Upper lobe of right lung (tissue), 1 donor: Measurements from ENCODE around the gene LYPD4. TPM values are rescaled to one million over a fixed set of nuclear protein-coding genes. Genes with fewer than 3 reads are reported as not detected.
A peak's percentile ranks its signal among the peaks of the same experiment; 100 is the strongest.

ENCODE experiments used
- ATAC-seq: fragments of 200-7000 bp; cut with Tn5 transposase; one replicate; pipeline ENCODE4 v1.9.1; 2020; ENCODE audit warnings: mild to moderate bottlenecking, moderate library complexity
- DNase-seq: peaks from one replicate; pipeline ENCODE4 v3.0.0-alpha.2; 2020
- H3K27ac ChIP-seq: fragments of 200-600 bp; one replicate; pipeline ENCODE4 v1.8.0; 2022
- H3K27me3 ChIP-seq: fragments of 200-600 bp; one replicate; pipeline ENCODE4 v1.8.0; 2022; ENCODE audit warnings: mild to moderate bottlenecking
- H3K36me3 ChIP-seq: fragments of 200-600 bp; one replicate; pipeline ENCODE4 v1.8.0; 2022
- H3K4me1 ChIP-seq: fragments of 200-600 bp; one replicate; pipeline ENCODE4 v1.8.0; 2022
- H3K4me3 ChIP-seq: fragments of 200-600 bp; one replicate; pipeline ENCODE4 v1.8.0; 2022; ENCODE audit warnings: mild to moderate bottlenecking
- H3K9me3 ChIP-seq: fragments of 200-600 bp; one replicate; pipeline ENCODE4 v1.8.0; 2022
- intact Hi-C: fragments of 100-400 bp; cut with DNase I; formaldehyde crosslinking; loops from one replicate; pipeline ENCODE4 v1.11.0; 2022
- total RNA-seq: library from RNA; stranded (reverse); fragmentation: NEBNext Ultra II Directional; extraction: Animal tissue kit (Norgen Biotek cat#: 25700); gene quantifications from one replicate; pipeline ENCODE4 v1.2.1, GENCODE V29; 2021
- TF ChIP-seq, protein P1 (sequence below): fragments of 200-600 bp; IDR thresholded peaks from one replicate; pipeline ENCODE4 v1.8.0; 2022; ENCODE audit warnings: antibody characterized with exemption
- donor health status: DM: no; HTN: yes; CAD: no; lungs with severe emphysema.

The LYPD4 gene
- total RNA-seq, 1 donor from 2014 or later, result not detected

DNA sequence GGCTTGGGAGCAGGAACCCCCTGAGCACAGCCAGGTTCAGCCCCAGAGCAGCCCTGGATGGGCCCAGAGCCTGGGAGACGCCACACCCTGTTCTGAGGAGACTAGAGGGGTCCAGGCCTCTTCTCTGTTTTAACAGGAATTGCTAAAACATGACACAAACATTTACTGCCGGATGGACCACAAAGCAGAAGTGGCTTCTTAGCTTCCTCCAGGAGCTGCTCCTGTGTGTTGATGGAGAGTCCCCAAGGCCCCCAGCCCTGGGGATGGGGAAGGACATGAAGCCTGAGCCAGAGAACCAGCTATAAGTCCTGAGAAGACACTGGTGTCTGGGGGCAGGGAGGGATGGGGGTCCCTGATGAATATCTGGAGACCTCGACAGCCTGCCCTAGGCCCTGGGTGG is 33.4 kb downstream of the LYPD4 start:
- DNase-seq, result no peak
- no peak overlapping the region for H3K4me3 ChIP-seq
- no peaks in the 10 kb centered on the region for H3K4me1 ChIP-seq
- no peaks in the 10 kb centered on the region for H3K9me3 ChIP-seq
- ATAC-seq, result peak; percentile 74
- no peak overlapping the region for H3K27ac ChIP-seq
- no peaks in the 10 kb centered on the region for H3K36me3 ChIP-seq
- no peaks in the 10 kb centered on the region for H3K27me3 ChIP-seq
- intact Hi-C loops, result no loop called here
- TF ChIP-seq, protein P1, sequence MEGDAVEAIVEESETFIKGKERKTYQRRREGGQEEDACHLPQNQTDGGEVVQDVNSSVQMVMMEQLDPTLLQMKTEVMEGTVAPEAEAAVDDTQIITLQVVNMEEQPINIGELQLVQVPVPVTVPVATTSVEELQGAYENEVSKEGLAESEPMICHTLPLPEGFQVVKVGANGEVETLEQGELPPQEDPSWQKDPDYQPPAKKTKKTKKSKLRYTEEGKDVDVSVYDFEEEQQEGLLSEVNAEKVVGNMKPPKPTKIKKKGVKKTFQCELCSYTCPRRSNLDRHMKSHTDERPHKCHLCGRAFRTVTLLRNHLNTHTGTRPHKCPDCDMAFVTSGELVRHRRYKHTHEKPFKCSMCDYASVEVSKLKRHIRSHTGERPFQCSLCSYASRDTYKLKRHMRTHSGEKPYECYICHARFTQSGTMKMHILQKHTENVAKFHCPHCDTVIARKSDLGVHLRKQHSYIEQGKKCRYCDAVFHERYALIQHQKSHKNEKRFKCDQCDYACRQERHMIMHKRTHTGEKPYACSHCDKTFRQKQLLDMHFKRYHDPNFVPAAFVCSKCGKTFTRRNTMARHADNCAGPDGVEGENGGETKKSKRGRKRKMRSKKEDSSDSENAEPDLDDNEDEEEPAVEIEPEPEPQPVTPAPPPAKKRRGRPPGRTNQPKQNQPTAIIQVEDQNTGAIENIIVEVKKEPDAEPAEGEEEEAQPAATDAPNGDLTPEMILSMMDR, result no peak

GRCh38 chr19:41810301-41810700 is 34.2 kb downstream of the LYPD4 start:
- no peaks in the 10 kb centered on the region for H3K9me3 ChIP-seq
- H3K4me3 ChIP-seq, result no peak overlapping the region
- no peaks in the 10 kb centered on the region for H3K27me3 ChIP-seq
- H3K36me3 ChIP-seq, result no peaks in the 10 kb centered on the region
- DNase-seq (no peak), ATAC-seq (no peak)
- TF ChIP-seq, protein P1, result no peak
- no peaks in the 10 kb centered on the region for H3K4me1 ChIP-seq
- intact Hi-C loops, result no loop called here
- H3K27ac ChIP-seq, result no peak overlapping the region

GRCh38 chr19:41808663-41809566 is 35.6 kb downstream of the LYPD4 start:
- H3K27me3 ChIP-seq, result no peaks in the 10 kb centered on the region
- H3K9me3 ChIP-seq, result no peaks in the 10 kb centered on the region
- no peak overlapping the region for H3K4me3 ChIP-seq
- no peaks in the 10 kb centered on the region for H3K4me1 ChIP-seq
- no peak overlapping the region for H3K27ac ChIP-seq
- no peaks in the 10 kb centered on the region for H3K36me3 ChIP-seq
- intact Hi-C loops, result no loop called here
- TF ChIP-seq, protein P1, result no peak
- ATAC-seq (peak; percentile 85), DNase-seq (peak; percentile 65)

- H3K9me3 ChIP-seq, result no peaks in the 10 kb centered on the region
- no peak overlapping the region for H3K27ac ChIP-seq
- intact Hi-C loops, result no loop called here
- H3K27me3 ChIP-seq, result no peaks in the 10 kb centered on the region
- peaks cover 4% of the 10 kb centered on the region for H3K4me1 ChIP-seq
- H3K4me3 ChIP-seq, result no peak overlapping the region
- no peaks in the 10 kb centered on the region for H3K36me3 ChIP-seq
- ATAC-seq (no peak), DNase-seq (no peak)
- TF ChIP-seq, protein P1, result no peak
Measured at GRCh38 chr19:41807176-41807575, 37.3 kb downstream of the LYPD4 start.

DNA sequence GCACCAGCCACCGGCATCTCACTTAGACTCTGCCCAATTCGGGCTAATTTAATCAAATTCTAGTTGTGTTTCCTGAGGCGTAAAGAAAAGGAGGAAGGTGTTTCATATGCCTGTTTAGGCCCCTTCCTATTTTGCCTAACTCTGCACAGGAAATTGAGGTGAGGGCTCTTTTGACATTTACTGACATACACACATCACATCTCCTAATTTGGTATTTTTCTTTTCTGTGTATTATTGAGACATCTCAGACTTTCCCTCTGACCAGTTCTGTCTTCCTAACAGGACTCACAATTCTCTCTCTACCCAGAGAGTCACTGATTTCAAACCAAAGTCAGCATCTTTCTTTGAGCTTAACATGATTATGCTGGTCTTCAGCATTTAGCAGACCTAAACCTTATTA is 40.1 kb downstream of the LYPD4 start:
- intact Hi-C loops, result no loop called here
- Histone ChIP-seq H3K36me3 (no peaks in the 10 kb centered on the region), H3K9me3 (no peaks in the 10 kb centered on the region), H3K27ac (no peak overlapping the region), H3K4me1 (peaks cover 7% of the 10 kb centered on the region), H3K4me3 (no peak overlapping the region), H3K27me3 (no peaks in the 10 kb centered on the region)
- DNase-seq (no peak), ATAC-seq (no peak)
- TF ChIP-seq, protein P1, result no peak
